Cardiac fibroblast (primary cell): ENCODE data around the gene ACSF3.

Source experiments
- DNase-seq, 2 donors: peaks; one replicate each; pipeline versions ENCODE4 v3.0.0 to v3.0.0-alpha.2; 2010; ENCODE audit warnings: low read depth in 2 of 2
- H3K4me3 ChIP-seq, 2 donors: replicated peaks in 1 of 2; 1 replicate in 1 of 2; 2 replicates in 1 of 2; pipeline ENCODE4 v1.5.1; 2011; ENCODE audit warnings: low read depth in 2 of 2, low read length in 2 of 2, mild to moderate bottlenecking in 2 of 2, moderate library complexity in 1 of 2
- TF ChIP-seq, protein P1 (sequence below): IDR thresholded peaks from one replicate; pipeline ENCODE4 v1.5.1; 2011; ENCODE audit warnings: low read depth, mild to moderate bottlenecking, low read length, inconsistent platforms

Gene ACSF3

DNA sequence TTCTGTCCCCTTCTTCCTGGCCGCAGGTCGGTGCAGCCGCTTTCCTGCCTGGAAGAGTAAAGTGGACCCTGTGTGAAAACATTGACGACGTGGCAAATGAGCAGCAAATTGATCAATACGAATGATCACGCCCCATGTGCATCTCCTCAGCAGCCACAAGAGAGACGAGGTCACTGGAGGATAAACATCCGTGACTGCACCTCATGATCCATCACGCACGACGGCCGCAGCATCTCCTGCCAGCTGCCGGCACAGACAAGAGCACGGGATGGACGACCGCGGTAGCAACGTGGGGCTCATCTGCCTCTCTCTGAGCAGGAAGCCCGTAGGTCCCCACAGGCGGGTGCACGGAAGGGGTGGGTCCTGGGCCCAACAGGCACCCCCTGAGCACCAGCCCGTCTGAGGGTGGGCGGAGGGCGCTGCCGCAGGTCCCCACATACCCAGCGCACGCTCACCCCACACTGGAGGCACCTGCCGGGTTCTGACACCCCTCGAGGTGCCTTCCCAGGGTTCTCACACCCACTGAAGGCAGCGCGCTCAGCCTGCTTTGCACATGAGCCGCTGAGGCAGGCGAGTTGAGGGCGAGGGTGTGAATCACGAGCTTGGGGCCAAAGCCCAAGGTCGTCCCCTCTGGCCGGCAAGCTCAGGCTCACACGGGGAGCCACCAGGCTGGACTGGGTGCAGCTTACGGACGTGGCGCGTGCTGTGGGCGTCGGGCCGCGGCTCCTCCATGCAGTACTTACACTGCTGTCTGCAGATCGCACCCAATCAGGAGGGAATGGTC lies 65.6 kb downstream of the ACSF3 start:
- TF ChIP-seq, protein P1, sequence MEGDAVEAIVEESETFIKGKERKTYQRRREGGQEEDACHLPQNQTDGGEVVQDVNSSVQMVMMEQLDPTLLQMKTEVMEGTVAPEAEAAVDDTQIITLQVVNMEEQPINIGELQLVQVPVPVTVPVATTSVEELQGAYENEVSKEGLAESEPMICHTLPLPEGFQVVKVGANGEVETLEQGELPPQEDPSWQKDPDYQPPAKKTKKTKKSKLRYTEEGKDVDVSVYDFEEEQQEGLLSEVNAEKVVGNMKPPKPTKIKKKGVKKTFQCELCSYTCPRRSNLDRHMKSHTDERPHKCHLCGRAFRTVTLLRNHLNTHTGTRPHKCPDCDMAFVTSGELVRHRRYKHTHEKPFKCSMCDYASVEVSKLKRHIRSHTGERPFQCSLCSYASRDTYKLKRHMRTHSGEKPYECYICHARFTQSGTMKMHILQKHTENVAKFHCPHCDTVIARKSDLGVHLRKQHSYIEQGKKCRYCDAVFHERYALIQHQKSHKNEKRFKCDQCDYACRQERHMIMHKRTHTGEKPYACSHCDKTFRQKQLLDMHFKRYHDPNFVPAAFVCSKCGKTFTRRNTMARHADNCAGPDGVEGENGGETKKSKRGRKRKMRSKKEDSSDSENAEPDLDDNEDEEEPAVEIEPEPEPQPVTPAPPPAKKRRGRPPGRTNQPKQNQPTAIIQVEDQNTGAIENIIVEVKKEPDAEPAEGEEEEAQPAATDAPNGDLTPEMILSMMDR: no peak
- no peak overlapping the region for H3K4me3 ChIP-seq
- no peak for DNase-seq

DNA sequence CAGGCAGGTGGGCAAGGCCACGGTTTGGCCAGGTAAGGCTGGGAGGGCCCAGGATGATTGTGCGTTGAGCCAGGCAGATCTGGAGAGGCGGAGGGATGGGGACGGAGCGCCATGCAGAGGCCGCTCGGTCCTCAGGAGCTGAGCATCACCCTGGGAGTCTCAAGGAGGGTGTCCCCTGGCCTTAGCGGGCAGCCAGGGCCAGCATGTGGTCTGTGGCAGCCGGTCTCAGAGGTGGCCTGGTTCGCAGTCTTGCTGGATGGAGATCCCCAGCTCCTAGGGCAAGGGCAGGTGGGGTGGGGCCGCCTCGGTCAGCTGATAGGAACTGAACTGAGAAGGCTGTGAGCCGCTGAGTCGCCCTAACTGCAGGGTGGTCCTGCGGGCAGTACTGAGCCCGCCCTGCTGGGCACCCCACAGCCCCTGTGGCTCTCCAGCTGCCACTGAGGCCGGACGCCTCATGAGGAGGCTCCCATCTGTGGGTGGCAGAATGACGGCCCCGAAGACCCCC lies 66.2 kb downstream of the ACSF3 start:
- DNase-seq: no peak
- TF ChIP-seq, protein P1: no peak

DNA sequence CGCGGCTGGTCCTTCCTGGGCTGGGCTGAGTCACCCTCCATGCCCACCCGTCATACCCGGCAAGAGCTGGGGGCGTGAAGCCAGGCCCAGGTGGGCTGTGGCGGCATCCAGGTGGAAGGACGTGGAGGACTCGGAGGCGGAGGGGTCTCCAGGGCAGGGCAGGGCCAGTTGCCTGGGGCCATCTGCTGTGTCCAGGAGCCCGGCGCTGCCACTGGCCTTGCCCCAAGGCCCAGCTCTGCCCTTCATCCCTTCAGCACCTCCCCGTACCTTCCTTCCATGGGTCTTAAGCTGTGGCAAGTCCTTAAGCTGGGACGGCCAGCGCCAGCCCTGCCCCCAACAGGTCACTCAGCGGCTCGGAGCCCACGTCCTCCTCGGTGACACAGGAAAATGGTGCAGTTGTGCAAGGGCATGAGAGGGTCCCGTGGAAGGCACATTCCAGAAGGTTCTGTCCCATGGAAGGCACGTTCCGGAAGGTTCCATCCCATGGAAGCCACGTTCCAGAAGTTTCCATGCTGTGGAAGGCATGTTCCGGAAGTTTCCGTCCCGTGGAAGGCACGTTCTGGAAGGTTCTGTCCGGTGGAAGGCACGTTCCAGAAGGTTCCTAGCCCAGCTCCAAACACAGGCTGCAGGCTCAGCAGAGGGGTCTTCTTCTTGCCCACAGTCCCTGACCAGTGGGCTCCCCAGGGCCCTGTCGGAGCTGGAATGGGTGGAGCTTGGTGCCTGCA lies 67.5 kb downstream of the ACSF3 start:
- DNase-seq: no peak
- H3K4me3 ChIP-seq: no peak overlapping the region
- TF ChIP-seq, protein P1: no peak

More for the DNA sequence above, 66.2 kb downstream of the ACSF3 start:
- H3K4me3 ChIP-seq: no peak overlapping the region

DNA sequence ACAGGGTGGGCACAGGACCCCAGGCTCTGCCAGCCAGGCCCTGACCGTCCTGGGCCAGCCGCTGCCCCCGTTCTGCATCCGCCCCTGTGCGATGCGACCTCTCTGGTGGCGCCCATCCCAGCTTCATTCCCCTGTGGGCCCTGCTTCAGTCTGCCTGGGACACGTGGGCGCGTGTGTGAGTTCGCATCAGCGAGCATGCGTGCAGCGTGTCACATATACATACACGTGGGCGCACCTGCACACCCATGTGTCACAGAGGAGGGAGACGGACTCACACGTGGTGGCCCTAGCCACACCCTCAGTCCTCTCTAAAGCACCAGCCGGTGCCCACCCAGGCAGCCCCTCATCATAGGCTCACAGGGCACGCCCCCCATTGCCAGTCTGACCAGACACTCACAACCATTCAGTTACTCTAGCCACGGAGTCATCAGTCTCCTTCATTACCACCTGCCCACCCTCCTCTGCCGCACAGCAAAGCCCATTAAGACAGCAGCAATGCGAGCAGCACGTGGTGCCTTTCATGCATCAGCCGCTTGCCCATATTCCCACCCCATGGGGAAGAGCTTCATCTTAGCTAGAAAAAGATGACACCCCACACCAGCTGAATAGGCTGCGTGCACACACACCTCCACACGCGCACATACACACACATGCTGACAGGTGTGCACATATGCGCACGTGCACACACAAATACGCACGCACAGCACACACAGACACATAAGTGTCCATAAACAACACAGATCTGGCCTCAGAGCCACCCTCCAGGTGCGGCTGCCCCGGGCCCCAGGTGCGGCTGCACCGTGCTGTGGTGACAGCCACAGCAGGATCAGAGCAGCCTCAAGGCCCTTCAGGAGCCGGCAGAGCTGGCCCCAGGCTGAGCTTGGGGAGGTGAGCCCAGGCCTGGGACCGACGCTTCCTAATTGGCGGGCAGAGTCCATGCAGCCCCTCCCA lies 68.4 kb downstream of the ACSF3 start:
- DNase-seq: no peak
- TF ChIP-seq, protein P1: no peak
- no peak overlapping the region for H3K4me3 ChIP-seq

DNA sequence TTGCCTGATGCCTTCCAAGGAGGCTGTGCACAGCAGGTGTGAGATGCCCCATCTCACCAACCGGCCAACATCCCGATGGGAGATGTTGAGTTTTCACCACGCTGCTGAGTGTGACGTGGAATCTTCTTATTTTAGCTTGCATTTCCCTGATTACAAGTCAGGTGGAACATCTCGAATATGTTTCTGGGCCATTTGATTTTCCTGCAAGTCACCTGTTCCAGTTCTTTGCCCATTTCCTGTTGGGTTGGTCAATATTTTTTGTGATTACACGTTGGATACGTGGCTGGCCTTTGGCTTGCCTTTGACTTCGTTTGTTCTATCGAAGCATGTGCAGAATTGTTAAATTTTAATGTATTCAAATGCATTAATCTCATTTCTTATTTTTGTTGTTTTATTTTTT lies 69.6 kb downstream of the ACSF3 start:
- DNase-seq: no peak
- no peak overlapping the region for H3K4me3 ChIP-seq
- TF ChIP-seq, protein P1: no peak

DNA sequence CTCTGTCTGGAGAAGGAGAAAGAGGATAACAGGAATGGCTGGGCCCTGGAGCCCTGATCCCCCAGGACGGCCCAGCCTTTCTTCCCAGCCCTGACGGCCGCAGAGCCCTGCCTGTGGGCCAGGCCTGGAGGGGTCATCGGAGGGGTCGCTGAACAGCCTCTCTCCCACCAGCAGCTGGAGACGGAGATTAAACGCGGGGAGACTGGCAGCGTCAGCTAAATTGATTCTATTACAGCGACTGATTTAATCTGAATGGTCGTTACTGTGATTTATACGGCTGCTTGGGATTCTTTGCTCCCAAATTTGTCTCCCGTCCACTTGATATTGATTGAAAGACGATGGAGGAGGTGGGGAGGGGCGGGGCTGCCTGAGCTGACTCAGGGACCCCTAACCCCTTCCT lies 70.8 kb downstream of the ACSF3 start:
- DNase-seq: no peak
- H3K4me3 ChIP-seq: no peak overlapping the region
- TF ChIP-seq, protein P1: no peak
